ENCODE results near the gene AHCYL2. TPM values are rescaled to one million over a fixed set of nuclear protein-coding genes. Genes with fewer than 3 reads are reported as not detected.

Gene AHCYL2
- total and polyA plus RNA-seq, 7 donors, result 4.4 to 39.2 (median 24.8) TPM

DNA sequence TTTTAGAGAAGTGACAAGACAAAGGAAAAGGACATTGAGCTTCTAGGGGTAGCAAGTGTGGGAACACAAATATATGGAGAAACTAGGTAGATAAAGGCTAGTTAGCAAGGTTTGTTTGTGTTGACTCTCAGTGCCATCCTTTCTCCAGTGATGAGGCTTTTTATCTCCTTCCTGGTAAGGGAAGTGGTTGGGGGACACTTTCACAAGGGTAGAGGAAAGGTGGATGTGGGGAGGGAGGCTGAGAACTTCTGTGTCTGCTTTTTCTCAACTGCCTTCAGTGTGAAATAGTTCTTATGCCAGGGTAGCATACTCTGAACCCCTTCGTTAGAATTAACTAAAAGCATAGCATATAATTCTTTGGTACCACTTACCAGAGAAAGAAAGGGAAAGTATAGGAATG, 116.4 kb downstream of the AHCYL2 start:
- intact Hi-C loops (cut with DNase I), result loop anchor here (10.0 kb wide), 2 partner anchors 304 to 484 kb away; no protein-coding TSS in a partner anchor
- Histone ChIP-seq H3K4me3 (no peak overlapping the region), H3K4me1 (peaks cover 23% of the 10 kb centered on the region), H3K27ac (no peak overlapping the region), H3K9me3 (no peaks in the 10 kb centered on the region), H3K36me3 (ENCODE audit: insufficient read depth in 1 of 2, low read depth in 1 of 2) (no peaks in the 10 kb centered on the region), H3K27me3 (ENCODE audit: insufficient read depth in 3 of 3, low read length in 2 of 3) (no peaks in the 10 kb centered on the region)
- no peak for ATAC-seq
- WGBS, 3 donors, result 68 to 81% (median 74%) methylated on average over 1 of the region's 1 CpG
- no peak for DNase-seq
- TF ChIP-seq, protein P1, sequence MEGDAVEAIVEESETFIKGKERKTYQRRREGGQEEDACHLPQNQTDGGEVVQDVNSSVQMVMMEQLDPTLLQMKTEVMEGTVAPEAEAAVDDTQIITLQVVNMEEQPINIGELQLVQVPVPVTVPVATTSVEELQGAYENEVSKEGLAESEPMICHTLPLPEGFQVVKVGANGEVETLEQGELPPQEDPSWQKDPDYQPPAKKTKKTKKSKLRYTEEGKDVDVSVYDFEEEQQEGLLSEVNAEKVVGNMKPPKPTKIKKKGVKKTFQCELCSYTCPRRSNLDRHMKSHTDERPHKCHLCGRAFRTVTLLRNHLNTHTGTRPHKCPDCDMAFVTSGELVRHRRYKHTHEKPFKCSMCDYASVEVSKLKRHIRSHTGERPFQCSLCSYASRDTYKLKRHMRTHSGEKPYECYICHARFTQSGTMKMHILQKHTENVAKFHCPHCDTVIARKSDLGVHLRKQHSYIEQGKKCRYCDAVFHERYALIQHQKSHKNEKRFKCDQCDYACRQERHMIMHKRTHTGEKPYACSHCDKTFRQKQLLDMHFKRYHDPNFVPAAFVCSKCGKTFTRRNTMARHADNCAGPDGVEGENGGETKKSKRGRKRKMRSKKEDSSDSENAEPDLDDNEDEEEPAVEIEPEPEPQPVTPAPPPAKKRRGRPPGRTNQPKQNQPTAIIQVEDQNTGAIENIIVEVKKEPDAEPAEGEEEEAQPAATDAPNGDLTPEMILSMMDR (IDR thresholded peaks at IDR 0.05), result no peak

DNA sequence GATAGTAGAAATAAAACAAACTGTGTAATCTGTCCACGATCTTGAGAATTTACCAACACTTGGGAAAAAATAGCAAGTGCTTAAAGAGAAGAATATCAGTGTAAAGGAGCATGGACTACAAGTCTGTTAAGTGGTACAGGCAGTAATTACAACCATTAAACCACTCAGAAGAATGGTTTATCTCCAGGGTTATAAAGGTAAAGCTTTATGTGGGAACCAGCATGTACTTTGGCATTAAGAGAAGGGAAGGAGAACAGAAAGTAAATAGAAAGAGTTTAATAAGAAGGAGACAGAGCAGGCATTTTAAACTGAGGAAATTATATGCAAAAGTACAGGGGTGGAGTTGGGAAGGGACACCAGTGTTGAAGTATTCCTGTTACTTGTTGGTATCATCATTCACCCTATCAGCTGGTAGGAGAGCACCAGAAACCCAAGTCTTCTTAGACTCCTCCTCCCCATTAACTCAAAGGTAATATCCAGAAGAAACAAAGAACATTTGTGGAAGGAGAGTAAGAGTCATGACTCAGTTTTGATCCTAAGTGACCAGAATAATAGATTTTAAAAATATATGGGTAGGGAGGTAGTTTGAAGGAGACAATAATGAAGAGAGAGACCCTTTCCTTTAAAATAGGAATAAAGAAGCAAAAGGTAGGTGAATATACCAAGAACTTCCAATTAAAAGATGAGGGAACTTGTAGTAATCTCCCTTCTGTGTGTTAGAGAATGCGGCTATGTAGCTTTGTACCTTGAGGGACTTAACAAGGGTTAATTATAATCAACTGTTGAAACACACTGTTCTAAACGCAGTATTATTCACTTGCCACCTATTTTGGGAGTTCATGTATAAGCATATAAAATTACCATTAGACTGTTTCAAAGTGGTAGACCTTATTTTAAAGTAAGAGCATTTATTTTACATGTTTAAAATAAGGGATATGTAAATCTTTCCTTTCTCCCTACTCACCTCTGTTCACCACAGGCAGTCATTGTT, 117.3 kb downstream of the AHCYL2 start:
- H3K4me1 ChIP-seq, result peaks cover 26% of the 10 kb centered on the region
- peak overlapping the region; percentile 31 for H3K27ac ChIP-seq
- no peaks in the 10 kb centered on the region for H3K27me3 ChIP-seq (ENCODE audit: insufficient read depth in 3 of 3, low read length in 2 of 3)
- whole genome bisulfite sequencing, 3 donors, result 44 to 59% (median 45%) methylated on average over 3 of the region's 3 CpGs
- H3K4me3 ChIP-seq, result no peak overlapping the region
- DNase-seq, result no peak
- intact Hi-C loops (cut with DNase I), result loop anchor here (10.0 kb wide), 2 partner anchors 303 to 483 kb away; no protein-coding TSS in a partner anchor
- no peaks in the 10 kb centered on the region for H3K36me3 ChIP-seq (ENCODE audit: insufficient read depth in 1 of 2, low read depth in 1 of 2)
- TF ChIP-seq, protein P1 (IDR thresholded peaks at IDR 0.05), result no peak
- no peaks in the 10 kb centered on the region for H3K9me3 ChIP-seq
- peak in 3 of 4 donors; percentile 41 to 82 (median 69) for ATAC-seq

DNA sequence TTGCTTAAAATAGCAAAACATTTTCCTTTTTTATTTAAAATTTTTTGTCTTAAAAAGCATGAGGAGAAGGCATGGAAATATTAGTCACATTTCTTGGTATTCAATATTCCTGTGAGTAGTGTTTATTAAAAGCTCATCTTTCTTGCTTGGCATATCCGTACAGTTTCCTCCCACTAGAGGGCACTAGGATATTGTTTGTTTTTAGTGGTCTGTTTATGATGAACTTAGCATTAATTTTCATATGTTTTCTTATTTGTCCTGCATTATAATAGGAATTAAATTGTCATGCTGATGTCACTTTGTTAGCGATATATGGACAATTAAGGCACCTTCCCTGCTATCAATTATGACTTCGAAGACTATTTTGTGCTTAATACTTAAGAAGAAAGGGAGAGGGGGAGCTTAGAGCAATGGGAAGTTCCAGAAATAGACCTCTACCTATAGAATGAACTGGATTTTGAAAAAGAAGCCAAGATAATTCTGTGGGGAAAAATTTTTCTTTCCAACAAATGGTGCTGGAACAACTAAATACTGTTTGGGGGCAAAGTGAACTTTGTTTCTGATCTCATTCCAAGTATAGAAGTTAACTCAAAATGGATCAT, 118.4 kb downstream of the AHCYL2 start:
- ATAC-seq (peak; percentile 57 to 84 (median 70)), DNase-seq (no peak)
- Histone ChIP-seq H3K27me3 (ENCODE audit: insufficient read depth in 3 of 3, low read length in 2 of 3) (no peaks in the 10 kb centered on the region), H3K36me3 (ENCODE audit: insufficient read depth in 1 of 2, low read depth in 1 of 2) (no peaks in the 10 kb centered on the region), H3K9me3 (no peaks in the 10 kb centered on the region), H3K27ac (no peak overlapping the region), H3K4me3 (no peak overlapping the region), H3K4me1 (peaks cover 34% of the 10 kb centered on the region)
- intact Hi-C loops (cut with DNase I), result loop anchor here (10.0 kb wide), 2 partner anchors 302 to 482 kb away; no protein-coding TSS in a partner anchor
- TF ChIP-seq, protein P1 (IDR thresholded peaks at IDR 0.05), result peak; percentile 79
- 36 to 47% (median 40%) methylated on average over 3 of the region's 3 CpGs for WGBS, 3 donors

DNA sequence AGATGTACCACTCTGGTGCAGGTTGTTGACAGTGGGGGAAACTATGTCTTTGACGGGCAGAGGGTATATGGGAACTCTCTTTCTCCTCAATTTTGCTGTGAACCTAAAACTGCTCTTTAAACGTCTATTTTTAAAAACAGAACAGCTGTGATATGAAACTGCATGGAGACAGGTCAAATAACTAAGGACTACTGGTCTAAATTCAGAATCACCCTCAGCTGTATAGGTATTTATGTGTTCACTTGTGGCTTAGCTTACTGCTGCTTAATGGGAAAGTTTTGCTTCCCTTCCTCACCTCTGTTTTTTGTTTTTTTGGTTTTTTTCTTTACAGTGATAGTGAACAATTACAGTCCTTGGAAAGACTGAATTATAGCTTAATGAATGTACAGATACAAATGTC, 122.5 kb downstream of the AHCYL2 start:
- peak; percentile 62 to 72 (median 70) for ATAC-seq
- intact Hi-C loops (cut with DNase I), result loop anchor here (10.0 kb wide), 2 partner anchors 297 to 477 kb away; no protein-coding TSS in a partner anchor
- H3K4me3 ChIP-seq, result peak overlapping the region; percentile 1
- DNase-seq, result no peak
- TF ChIP-seq, protein P1 (IDR thresholded peaks at IDR 0.05), result no peak
- no peaks in the 10 kb centered on the region for H3K9me3 ChIP-seq
- H3K4me1 ChIP-seq, result peaks cover 32% of the 10 kb centered on the region
- H3K36me3 ChIP-seq (ENCODE audit: insufficient read depth in 1 of 2, low read depth in 1 of 2), result no peaks in the 10 kb centered on the region
- 27 to 54% (median 31%) methylated on average over 2 of the region's 2 CpGs for WGBS, 3 donors
- H3K27ac ChIP-seq, result peak overlapping the region; percentile 30
- H3K27me3 ChIP-seq (ENCODE audit: insufficient read depth in 3 of 3, low read length in 2 of 3), result no peaks in the 10 kb centered on the region
